Upper lobe of left lung (tissue), 4 donors: ENCODE results near the gene SLC6A6.

Experiments used
- EP300 ChIP-seq, 4 donors: sonication (generic); formaldehyde crosslinking; IDR thresholded peaks; one replicate each; pipeline ENCODE4 v1.5.1; 2017; ENCODE audit warnings: antibody characterized with exemption in 4 of 4, control low read depth in 2 of 4
- POLR2A ChIP-seq, 4 donors: fragments of 450-650 bp; IDR thresholded peaks; one replicate each; pipeline ENCODE4 v1.5.1; 2016 to 2017; ENCODE audit warnings: antibody characterized with exemption in 4 of 4, mild to moderate bottlenecking in 2 of 4
- POLR2AphosphoS5 ChIP-seq, 2 donors: sonication (generic); formaldehyde crosslinking; IDR thresholded peaks; one replicate each; pipeline ENCODE4 v1.5.1; 2017; ENCODE audit warnings: antibody characterized with exemption in 2 of 2
- TF ChIP-seq, protein P1 (sequence below), 6 experiments: fragments of 450-650 bp in 4 of 6; fragments of 200-600 bp in 2 of 6; sonication (generic) in 2 of 6; IDR thresholded peaks; one replicate each; pipeline ENCODE4 v1.5.1; 2016 to 2019; ENCODE audit warnings: antibody characterized with exemption in 6 of 6

DNA sequence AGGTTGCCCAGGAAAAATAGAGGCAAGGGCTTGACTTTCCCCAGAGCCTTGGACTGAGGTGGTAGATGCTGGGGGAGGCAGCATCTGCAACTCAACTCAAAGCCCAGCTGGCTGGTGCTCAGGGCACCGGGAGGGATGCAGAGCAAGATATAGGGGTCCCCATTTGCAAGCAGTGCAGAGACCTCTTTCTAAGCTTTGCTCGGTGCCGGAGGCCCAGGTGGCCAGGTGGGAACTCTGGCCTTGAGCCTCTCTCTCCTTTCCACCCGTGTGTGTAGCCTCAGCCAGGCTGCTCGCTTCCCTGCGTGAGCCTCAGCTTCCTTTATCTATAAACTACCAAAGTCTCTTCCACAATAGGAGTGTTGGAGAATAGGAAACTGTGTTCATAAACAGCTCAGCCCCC lies 36.5 kb downstream of the SLC6A6 start:
- TF ChIP-seq, protein P1, sequence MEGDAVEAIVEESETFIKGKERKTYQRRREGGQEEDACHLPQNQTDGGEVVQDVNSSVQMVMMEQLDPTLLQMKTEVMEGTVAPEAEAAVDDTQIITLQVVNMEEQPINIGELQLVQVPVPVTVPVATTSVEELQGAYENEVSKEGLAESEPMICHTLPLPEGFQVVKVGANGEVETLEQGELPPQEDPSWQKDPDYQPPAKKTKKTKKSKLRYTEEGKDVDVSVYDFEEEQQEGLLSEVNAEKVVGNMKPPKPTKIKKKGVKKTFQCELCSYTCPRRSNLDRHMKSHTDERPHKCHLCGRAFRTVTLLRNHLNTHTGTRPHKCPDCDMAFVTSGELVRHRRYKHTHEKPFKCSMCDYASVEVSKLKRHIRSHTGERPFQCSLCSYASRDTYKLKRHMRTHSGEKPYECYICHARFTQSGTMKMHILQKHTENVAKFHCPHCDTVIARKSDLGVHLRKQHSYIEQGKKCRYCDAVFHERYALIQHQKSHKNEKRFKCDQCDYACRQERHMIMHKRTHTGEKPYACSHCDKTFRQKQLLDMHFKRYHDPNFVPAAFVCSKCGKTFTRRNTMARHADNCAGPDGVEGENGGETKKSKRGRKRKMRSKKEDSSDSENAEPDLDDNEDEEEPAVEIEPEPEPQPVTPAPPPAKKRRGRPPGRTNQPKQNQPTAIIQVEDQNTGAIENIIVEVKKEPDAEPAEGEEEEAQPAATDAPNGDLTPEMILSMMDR (IDR thresholded peaks at IDR 0.05): no peak
- TF ChIP-seq POLR2A (IDR thresholded peaks at IDR 0.05): no peak
- no peak for TF ChIP-seq POLR2AphosphoS5 (IDR thresholded peaks at IDR 0.05)
- TF ChIP-seq EP300 (IDR thresholded peaks at IDR 0.05): no peak
